ENCODE measurements around the gene ADK.
"Not testable (repeated sequence)": the region's sequence is repeated elsewhere in the genome, so short reads cannot be mapped to it uniquely, and the experiment has no call there.

ADK gene

GRCh38 chr10:74244097-74244685, 93.2 kb downstream of the ADK start:
- DNase-seq, result peak; percentile 7

- no peak for DNase-seq
Observed at GRCh38 chr10:74244807-74245206, 93.8 kb downstream of the ADK start.

- DNase-seq, result no peak
Observed at GRCh38 chr10:74246495-74246894, 95.5 kb downstream of the ADK start.

GRCh38 chr10:74249865-74250264, 98.8 kb downstream of the ADK start:
- no peak for DNase-seq

- DNase-seq, result no peak
Observed at GRCh38 chr10:74255214-74255613, 104.2 kb downstream of the ADK start.

- no peak for DNase-seq
Observed at GRCh38 chr10:74255888-74256357, 104.9 kb downstream of the ADK start.

GRCh38 chr10:74262856-74263255, 111.8 kb downstream of the ADK start:
- DNase-seq, result no peak

- no peak for DNase-seq
Observed at GRCh38 chr10:74263996-74264395, 113.0 kb downstream of the ADK start.

- DNase-seq, result no peak
Observed at GRCh38 chr10:74272288-74272687, 121.3 kb downstream of the ADK start.

GRCh38 chr10:74275755-74276290, 124.8 kb downstream of the ADK start:
- no peak for DNase-seq

- DNase-seq, result no peak
Observed at GRCh38 chr10:74276416-74276815, 125.4 kb downstream of the ADK start.

- no peak for DNase-seq
Observed at GRCh38 chr10:74282151-74282847, 131.3 kb downstream of the ADK start.

GRCh38 chr10:74282848-74283210, 131.8 kb downstream of the ADK start:
- DNase-seq, result no peak

GRCh38 chr10:74289188-74289587, 138.2 kb downstream of the ADK start:
- no peak for DNase-seq

GRCh38 chr10:74289951-74290350, 138.9 kb downstream of the ADK start:
- no peak for DNase-seq

- DNase-seq, result no peak
Observed at GRCh38 chr10:74290708-74291107, 139.7 kb downstream of the ADK start.

- DNase-seq, result peak; percentile 17
Observed at GRCh38 chr10:74292871-74293427, 141.9 kb downstream of the ADK start.

- peak; percentile 44 for DNase-seq
Observed at GRCh38 chr10:74293686-74294371, 142.8 kb downstream of the ADK start.

- no peak for DNase-seq
Observed at GRCh38 chr10:74297389-74298080, 146.5 kb downstream of the ADK start.

- not testable (repeated sequence) for DNase-seq
Observed at GRCh38 chr10:74300074-74300621, 149.1 kb downstream of the ADK start.

GRCh38 chr10:74300666-74301065, 149.6 kb downstream of the ADK start:
- no peak for DNase-seq

GRCh38 chr10:74305730-74306129, 154.7 kb downstream of the ADK start:
- DNase-seq, result no peak

Data from kidney glomerular epithelial cell (primary cell).